Measurements from ENCODE around the gene MARS1.
"Not testable (repeated sequence)": the region's sequence is repeated elsewhere in the genome, so short reads cannot be mapped to it uniquely, and the experiment has no call there.

MARS1 gene

DNA sequence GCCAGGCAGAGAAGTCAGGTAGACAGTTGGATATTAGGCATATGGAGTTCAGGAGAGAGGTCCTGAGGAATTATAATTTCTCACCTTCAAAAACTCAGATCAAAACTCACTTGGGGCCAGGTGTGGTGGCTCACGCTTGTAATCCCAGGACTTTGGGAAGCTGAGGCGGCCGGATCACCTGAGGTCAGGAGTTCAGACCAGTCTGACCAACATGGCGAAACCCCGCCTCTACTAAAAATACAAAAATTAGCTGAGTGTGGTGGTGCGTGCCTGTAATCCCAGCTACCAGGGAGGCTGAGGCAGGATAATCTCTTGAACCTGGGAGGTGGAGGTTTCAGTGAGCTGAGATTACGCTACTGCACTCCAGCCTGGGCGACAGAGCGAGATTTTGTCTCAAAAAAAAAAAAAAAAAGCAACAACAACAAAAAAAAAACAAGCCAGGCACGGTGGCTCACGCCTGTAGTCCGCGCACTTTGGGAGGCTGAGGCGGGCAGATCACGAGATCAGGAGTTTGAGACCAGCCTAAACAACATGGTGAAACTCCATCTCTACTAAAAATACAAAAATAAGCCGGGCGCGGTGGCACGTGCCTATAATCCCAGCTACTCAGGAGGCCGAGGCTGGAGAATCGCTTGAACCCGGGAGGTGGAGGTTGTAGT lies 14.6 kb downstream of the MARS1 start:
- not testable (repeated sequence) for ATAC-seq (replicated peaks); H3K27me3 Mint-ChIP-seq; H3K4me1 Mint-ChIP-seq; H3K4me3 Mint-ChIP-seq; H3K9me3 Mint-ChIP-seq; H3K27ac Mint-ChIP-seq; DNase-seq
- H3K36me3 Mint-ChIP-seq: peaks cover 51 to 59% of the 10 kb centered on the region in 2 donors

DNA sequence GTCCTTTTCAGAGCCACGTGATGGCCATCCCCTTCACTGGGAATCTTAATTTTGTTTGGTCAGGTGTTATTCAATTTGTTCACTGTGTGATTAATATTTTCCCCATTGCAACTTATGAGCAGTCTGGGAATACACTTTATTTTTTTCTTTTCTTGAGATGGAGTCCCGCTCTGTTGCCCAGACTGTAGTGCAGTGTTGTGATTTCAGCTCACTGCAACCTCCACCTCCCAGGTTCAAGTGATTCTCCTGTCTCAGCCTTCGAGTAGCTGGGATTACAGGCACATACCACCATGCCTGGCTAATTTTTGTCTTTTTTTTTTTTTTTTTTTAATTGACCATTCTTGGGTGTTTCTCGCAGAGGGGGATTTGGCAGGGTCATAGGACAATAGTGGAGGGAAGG lies 18.7 kb downstream of the MARS1 start:
- ATAC-seq (replicated peaks); H3K4me3 Mint-ChIP-seq; DNase-seq; H3K27me3 Mint-ChIP-seq; H3K9me3 Mint-ChIP-seq; H3K4me1 Mint-ChIP-seq; H3K27ac Mint-ChIP-seq: not testable (repeated sequence)
- peaks cover 34 to 46% of the 10 kb centered on the region in 2 donors for H3K36me3 Mint-ChIP-seq

DNA sequence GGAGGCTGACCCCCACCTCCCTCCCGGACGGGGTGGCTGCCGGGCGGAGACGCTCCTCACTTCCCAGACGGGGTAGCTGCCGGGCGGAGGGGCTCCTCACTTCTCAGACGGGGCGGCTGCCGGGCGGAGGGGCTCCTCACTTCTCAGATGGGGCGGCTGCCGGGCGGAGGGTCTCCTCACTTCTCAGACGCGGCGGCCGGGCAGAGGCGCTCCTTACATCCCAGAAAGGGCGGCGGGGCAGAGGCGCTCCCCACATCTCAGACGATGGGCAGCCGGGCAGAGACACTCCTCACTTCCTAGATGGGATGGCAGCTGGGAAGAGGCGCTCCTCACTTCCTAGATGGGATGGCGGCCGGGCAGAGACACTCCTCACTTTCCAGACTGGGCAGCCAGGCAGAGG lies 19.9 kb downstream of the MARS1 start:
- not testable (repeated sequence) for H3K9me3 Mint-ChIP-seq; H3K27ac Mint-ChIP-seq; H3K4me3 Mint-ChIP-seq; DNase-seq; H3K27me3 Mint-ChIP-seq; H3K4me1 Mint-ChIP-seq; ATAC-seq (replicated peaks)
- peaks cover 37 to 49% of the 10 kb centered on the region in 2 donors for H3K36me3 Mint-ChIP-seq

DNA sequence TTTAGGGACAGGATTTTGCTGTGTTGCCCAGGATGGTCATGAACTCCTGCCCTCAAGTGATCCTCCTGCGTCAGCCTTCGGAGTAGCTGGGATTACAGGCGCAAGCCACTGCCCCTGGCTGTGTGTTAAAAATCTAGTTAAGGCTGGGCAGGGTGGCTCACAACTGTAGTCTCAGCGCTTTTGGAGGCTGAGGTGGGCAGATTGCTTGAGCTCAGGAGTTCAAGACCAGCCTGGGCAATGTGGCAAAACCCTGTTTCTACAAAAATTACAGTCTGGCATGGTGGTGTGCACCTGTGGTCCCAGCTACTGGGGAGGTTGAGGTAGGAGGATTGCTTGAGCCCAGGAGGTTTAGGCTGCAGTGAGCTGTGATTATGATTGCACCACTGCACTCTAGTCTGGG lies 23.3 kb downstream of the MARS1 start:
- no peak for ATAC-seq (replicated peaks)
- H3K27ac Mint-ChIP-seq: no peak overlapping the region
- peaks cover 4 to 8% of the 10 kb centered on the region in 2 donors for H3K4me1 Mint-ChIP-seq
- DNase-seq: no peak
- no peaks in the 10 kb centered on the region for H3K27me3 Mint-ChIP-seq
- H3K9me3 Mint-ChIP-seq: no peaks in the 10 kb centered on the region
- H3K4me3 Mint-ChIP-seq: no peak overlapping the region
- peaks cover 45 to 57% of the 10 kb centered on the region in 2 donors for H3K36me3 Mint-ChIP-seq

DNA sequence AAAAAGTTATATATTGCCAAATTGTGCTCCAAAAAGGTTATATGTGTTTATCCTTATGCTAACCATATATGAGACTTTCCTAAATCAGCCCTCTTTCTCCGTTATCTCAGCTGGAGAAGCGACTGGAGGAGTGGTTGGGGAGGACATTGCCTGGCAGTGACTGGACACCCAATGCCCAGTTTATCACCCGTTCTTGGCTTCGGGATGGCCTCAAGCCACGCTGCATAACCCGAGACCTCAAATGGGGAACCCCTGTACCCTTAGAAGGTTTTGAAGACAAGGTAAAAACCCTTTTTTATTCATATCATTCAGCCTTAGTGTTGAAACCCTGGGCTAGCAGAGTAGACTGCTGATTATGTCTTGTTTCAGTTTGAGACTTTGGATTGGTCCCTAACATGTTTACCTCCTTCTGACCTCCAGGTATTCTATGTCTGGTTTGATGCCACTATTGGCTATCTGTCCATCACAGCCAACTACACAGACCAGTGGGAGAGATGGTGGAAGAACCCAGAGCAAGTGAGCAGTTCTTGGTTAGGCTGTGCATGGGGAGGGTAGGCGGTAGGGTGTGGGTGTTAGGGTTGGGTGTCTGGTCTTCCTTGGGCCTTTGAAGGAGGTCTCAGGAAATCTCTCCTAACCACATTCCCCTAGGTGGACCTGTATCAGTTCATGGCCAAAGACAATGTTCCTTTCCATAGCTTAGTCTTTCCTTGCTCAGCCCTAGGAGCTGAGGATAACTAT lies 23.9 kb downstream of the MARS1 start:
- no peaks in the 10 kb centered on the region for H3K9me3 Mint-ChIP-seq
- H3K4me1 Mint-ChIP-seq: peaks cover 5 to 12% of the 10 kb centered on the region in 2 donors
- H3K27me3 Mint-ChIP-seq: no peaks in the 10 kb centered on the region
- H3K27ac Mint-ChIP-seq: peak overlapping the region; percentile 74
- no peak for DNase-seq
- H3K36me3 Mint-ChIP-seq: peaks cover 46 to 61% of the 10 kb centered on the region in 2 donors
- ATAC-seq (replicated peaks): no peak
- no peak overlapping the region for H3K4me3 Mint-ChIP-seq

DNA sequence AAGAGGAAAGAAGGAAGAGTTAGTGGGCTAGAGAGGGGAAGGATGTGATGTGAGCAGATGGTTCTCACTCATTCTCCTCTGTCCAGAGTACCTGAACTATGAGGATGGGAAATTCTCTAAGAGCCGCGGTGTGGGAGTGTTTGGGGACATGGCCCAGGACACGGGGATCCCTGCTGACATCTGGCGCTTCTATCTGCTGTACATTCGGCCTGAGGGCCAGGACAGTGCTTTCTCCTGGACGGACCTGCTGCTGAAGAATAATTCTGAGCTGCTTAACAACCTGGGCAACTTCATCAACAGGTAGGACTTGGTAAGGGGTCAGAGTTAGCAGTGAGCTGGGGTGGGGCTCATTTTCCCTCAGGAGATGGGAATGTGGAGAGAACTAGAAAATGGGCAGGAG lies 24.8 kb downstream of the MARS1 start:
- DNase-seq (no peak), ATAC-seq (replicated peaks) (no peak)
- H3K27me3 Mint-ChIP-seq: no peaks in the 10 kb centered on the region
- H3K4me1 Mint-ChIP-seq: peaks cover 8 to 21% of the 10 kb centered on the region in 2 donors
- H3K9me3 Mint-ChIP-seq: no peaks in the 10 kb centered on the region
- no peak overlapping the region for H3K4me3 Mint-ChIP-seq
- no peak overlapping the region for H3K27ac Mint-ChIP-seq
- H3K36me3 Mint-ChIP-seq: peaks cover 54 to 70% of the 10 kb centered on the region in 2 donors

DNA sequence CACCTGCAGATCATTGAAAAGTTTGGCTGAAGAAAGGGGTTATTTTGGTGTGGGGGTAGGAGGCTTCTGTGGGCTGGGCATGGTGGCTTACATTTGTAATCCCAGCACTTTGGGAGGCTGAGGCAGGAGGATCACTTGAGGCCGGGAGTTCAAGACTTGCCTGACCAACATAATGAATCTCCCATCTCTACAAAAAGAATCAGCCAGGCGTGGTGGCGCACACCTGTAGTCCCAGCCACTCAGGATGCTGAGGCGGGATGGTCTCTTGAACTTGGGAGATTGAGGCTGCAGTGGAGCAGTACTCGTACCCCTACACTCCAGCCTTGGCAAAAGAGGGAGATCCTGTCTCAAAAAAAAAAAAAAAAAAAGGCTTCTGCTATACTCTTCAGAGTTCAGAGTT lies 25.4 kb downstream of the MARS1 start:
- Mint-ChIP-seq H3K27me3 (no peaks in the 10 kb centered on the region), H3K36me3 (peaks cover 58 to 71% of the 10 kb centered on the region in 2 donors)

DNA sequence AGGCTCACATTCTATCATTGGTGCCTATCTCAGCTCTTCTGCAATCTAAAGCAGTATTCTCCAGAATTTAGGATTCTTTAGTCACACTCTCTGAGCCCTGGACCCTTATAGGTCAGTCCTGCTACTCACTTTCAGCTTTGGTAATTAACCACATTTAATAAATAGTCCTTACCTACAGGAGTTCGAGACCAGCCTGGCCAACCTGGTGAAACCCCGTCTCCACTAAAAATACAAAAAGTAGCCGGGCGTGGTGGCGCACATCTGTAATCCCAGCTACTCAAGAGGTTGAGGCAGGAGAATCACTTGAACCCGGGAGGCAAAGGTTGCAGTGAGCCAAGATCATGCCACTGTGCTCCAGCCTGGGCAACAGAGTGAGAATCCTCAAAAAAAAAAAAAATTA lies 25.8 kb downstream of the MARS1 start:
- peaks cover 58 to 75% of the 10 kb centered on the region in 2 donors for H3K36me3 Mint-ChIP-seq
- H3K27ac Mint-ChIP-seq; H3K27me3 Mint-ChIP-seq; H3K4me3 Mint-ChIP-seq; ATAC-seq (replicated peaks); DNase-seq; H3K9me3 Mint-ChIP-seq: not testable (repeated sequence)
- H3K4me1 Mint-ChIP-seq: peaks cover 12 to 31% of the 10 kb centered on the region in 2 donors

More for the DNA sequence above, 25.4 kb downstream of the MARS1 start:
- H3K9me3 Mint-ChIP-seq: no peaks in the 10 kb centered on the region
- peaks cover 9 to 27% of the 10 kb centered on the region in 2 donors for H3K4me1 Mint-ChIP-seq
- DNase-seq: no peak
- H3K4me3 Mint-ChIP-seq: no peak overlapping the region
- ATAC-seq (replicated peaks): no peak
- peak overlapping the region; percentile 33 for H3K27ac Mint-ChIP-seq

DNA sequence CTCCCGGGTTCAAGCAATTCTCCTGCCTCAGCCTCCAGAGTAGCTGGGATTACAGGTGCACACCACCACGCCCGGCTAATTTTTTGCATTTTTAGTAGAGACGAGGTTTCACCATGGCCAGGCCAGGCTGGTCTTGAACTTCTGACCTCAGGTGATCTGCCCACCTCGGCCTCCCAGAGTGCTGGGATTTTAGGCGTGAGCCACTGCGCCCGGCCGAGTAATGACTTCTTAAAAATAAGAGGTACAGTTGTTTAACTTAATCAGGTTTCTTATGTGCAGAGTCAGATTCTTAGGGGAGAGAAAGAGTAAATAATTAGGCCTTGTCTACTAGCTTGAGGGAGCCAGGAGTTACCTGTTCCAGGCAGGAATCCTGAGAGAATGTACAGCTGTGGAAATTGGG lies 26.4 kb downstream of the MARS1 start:
- H3K9me3 Mint-ChIP-seq; DNase-seq; ATAC-seq (replicated peaks); H3K27me3 Mint-ChIP-seq; H3K4me3 Mint-ChIP-seq: not testable (repeated sequence)
- H3K27ac Mint-ChIP-seq: peak overlapping the region; percentile 65
- peaks cover 17 to 37% of the 10 kb centered on the region in 2 donors for H3K4me1 Mint-ChIP-seq
- peaks cover 62 to 78% of the 10 kb centered on the region in 2 donors for H3K36me3 Mint-ChIP-seq

DNA sequence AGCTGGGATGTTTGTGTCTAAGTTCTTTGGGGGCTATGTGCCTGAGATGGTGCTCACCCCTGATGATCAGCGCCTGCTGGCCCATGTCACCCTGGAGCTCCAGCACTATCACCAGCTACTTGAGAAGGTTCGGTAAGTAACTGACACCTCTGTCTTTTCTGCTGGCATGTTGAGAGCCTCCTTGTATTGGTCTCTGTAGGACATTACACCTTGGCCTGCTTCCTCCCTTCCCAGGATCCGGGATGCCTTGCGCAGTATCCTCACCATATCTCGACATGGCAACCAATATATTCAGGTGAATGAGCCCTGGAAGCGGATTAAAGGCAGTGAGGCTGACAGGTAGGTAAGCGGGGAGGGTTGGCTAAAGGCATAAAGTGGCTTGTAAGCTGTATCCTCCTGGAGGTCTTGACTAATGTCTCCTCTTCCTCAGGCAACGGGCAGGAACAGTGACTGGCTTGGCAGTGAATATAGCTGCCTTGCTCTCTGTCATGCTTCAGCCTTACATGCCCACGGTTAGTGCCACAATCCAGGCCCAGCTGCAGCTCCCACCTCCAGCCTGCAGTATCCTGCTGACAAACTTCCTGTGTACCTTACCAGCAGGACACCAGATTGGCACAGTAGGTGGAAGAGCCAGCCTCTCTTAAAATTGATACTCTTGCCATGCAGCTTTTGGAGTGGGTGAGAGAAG lies 27.0 kb downstream of the MARS1 start:
- DNase-seq: no peak
- Mint-ChIP-seq H3K4me1 (peaks cover 18 to 40% of the 10 kb centered on the region in 2 donors), H3K9me3 (no peaks in the 10 kb centered on the region), H3K27me3 (no peaks in the 10 kb centered on the region), H3K27ac (peak overlapping the region; percentile 65), H3K4me3 (no peak overlapping the region), H3K36me3 (peaks cover 61 to 79% of the 10 kb centered on the region in 2 donors)
- no peak for ATAC-seq (replicated peaks)

DNA sequence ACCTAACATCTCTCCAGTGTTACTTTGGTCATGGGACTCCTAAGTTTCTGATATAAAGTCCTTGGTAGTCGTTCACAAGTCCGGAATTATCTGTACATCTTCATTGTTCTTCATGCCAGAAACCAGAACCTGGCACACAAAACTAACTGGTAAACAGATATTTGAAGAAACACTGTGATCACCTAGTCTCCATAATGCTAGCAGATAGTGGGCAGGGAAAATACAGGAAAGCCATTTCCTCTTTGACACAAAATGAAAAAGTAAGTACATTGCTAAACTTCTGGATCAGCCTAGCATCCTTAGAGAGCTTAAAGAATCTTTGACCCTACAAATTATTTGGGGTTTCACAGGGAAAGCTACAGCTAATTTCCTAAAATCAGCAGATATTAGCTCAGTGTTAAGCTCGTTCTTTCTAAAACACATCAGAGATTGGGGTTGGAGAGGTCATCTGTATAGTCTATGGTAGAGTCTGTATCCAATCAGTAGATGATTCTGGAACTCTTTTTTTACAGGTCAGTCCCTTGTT lies 27.6 kb downstream of the MARS1 start:
- no peak for DNase-seq
- Mint-ChIP-seq H3K36me3 (peaks cover 61 to 84% of the 10 kb centered on the region in 2 donors), H3K9me3 (no peaks in the 10 kb centered on the region), H3K27ac (peak overlapping the region; percentile 31), H3K4me3 (no peak overlapping the region), H3K4me1 (peaks cover 18 to 40% of the 10 kb centered on the region in 2 donors), H3K27me3 (no peaks in the 10 kb centered on the region)
- ATAC-seq (replicated peaks): no peak

DNA sequence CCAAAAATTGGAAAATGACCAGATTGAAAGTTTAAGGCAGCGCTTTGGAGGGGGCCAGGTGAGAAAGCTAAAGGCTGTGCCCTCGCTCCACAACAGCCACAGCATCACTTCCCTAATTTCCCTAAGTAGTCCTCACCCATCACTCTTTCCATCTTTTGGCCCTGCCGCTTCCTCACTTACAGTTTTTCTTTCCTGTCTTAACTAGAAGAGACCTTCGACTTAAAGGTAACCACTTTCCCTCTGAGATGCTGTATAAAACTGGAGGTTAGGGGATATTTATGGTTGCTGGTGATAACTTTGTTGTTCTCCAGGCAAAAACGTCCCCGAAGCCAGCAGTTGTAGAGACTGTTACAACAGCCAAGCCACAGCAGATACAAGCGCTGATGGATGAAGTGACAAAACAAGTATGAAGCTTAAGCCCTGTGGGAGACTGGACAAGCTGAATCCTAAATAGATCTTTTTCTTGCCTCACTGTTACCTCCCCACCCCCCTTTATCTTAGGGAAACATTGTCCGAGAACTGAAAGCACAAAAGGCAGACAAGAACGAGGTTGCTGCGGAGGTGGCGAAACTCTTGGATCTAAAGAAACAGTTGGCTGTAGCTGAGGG lies 28.2 kb downstream of the MARS1 start:
- Mint-ChIP-seq H3K4me3 (no peak overlapping the region), H3K27me3 (no peaks in the 10 kb centered on the region), H3K27ac (peak overlapping the region; percentile 84), H3K9me3 (no peaks in the 10 kb centered on the region), H3K36me3 (peaks cover 61 to 84% of the 10 kb centered on the region in 2 donors), H3K4me1 (peaks cover 19 to 43% of the 10 kb centered on the region in 2 donors)
- no peak for ATAC-seq (replicated peaks)
- no peak for DNase-seq

DNA sequence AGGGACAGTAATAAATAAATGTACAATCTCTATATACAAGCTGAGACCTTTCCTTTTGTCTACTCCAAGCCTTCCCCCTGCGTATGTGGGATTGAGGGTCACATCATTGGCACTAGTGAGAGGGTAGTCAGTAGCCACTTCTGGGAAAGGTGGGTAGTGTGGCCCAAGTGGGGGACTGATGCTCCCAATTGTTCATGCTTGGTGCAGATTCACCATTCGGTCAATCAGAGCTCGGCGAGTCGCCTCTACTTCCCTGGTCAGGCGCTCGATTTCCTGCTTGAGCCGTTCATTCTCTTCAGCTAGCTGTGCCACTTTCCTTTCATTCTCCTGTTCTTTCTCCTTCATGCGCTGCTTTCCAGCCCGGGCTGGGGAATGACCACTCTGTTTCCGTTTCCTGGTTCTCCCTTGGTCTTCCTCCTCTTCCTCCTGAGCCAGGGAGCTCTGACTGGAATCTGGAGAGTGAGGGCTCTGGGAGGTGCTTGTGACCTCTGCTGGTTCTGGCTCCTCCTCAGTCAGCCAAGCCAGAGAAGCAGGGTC lies 28.8 kb downstream of the MARS1 start:
- ATAC-seq (replicated peaks): no peak
- peaks cover 59 to 78% of the 10 kb centered on the region in 2 donors for H3K36me3 Mint-ChIP-seq
- H3K4me1 Mint-ChIP-seq: peaks cover 22 to 49% of the 10 kb centered on the region in 2 donors
- peak overlapping the region; percentile 76 for H3K27ac Mint-ChIP-seq
- no peak overlapping the region for H3K4me3 Mint-ChIP-seq
- no peaks in the 10 kb centered on the region for H3K27me3 Mint-ChIP-seq
- H3K9me3 Mint-ChIP-seq: no peaks in the 10 kb centered on the region
- DNase-seq: no peak

DNA sequence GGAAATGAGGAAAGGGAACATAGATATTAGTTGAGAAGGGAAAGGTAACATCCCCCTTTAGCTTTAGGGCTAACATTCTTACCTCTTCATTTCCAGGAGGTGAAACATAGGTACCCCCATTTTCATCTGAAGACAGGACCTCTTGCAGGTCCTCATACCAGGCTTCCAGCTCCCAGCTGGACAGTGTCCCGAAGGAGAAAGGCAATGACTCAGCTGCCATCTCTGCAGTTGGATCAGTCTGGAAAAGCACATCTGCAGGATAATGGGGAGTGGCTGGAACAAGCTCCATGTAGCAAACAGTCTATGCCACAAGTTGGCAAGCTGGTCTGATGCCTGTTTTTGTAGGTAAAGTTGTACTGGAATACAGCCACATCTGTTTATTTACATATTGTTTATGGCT lies 29.3 kb downstream of the MARS1 start:
- Mint-ChIP-seq H3K27me3 (no peaks in the 10 kb centered on the region), H3K4me1 (peaks cover 25 to 54% of the 10 kb centered on the region in 2 donors), H3K9me3 (no peaks in the 10 kb centered on the region), H3K36me3 (peaks cover 55 to 75% of the 10 kb centered on the region in 2 donors), H3K4me3 (no peak overlapping the region), H3K27ac (peak overlapping the region; percentile 62)
- ATAC-seq (replicated peaks) (no peak), DNase-seq (no peak)
